ENCODE results near the gene OR10H5. TPM values are rescaled to one million over a fixed set of nuclear protein-coding genes. Genes with fewer than 3 reads are reported as not detected.

OR10H5 gene
- total and polyA plus RNA-seq, 2 of the 13 experiments (the other 11 are each of a cell fraction or from before 2014, with no cell fraction given) = not detected

DNA sequence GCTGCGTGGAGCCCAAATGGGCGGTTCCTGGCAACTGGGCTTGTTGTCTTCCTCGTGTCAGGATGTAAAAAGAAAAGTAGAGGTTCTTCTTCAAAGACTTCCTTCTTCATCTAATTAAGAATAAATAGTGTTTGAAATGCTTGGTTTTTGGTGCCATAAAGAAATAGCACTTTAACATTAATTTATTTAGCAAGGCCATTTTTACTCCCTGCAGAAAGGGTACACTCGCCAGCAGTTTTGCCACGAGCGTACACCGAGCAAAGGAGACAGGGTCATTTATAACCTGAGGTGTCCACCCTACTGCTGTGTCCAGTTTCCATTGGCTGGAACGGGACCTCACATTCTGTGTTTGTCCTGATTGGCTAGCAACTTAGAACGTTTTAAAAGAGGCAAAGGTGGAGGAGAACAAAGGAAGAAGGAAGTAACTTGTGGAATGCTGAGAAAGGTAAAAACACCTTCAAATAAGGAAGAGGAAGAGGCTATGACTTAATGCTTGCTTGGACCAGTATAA, 49.8 kb downstream of the OR10H5 start (continued):
- peak; percentile 33; the same call in 1 of the 2 replicates for TF ChIP-seq AHDC1 (CRISPR knock-in tag; IDR thresholded peaks at IDR 0.05; ENCODE audit: borderline replicate concordance)
- peak; percentile 47; the same call in 1 of the 3 replicates for TF ChIP-seq MXI1 (IDR thresholded peaks at IDR 0.05; ENCODE audit: borderline replicate concordance, low read depth, low read length)
- no peak for TF ChIP-seq CREB1 (IDR thresholded peaks at IDR 0.05)
- peak; percentile 20 for TF ChIP-seq CREB1 (CRISPR knock-in tag; IDR thresholded peaks at IDR 0.05)
- peak in 1 of 2 experiments; percentile 32; a peak in 2 of 4 replicates for TF ChIP-seq POLR2A (IDR thresholded peaks at IDR 0.05; ENCODE audit: insufficient read depth in 1 of 2, low read depth in 2 of 2, low read length in 2 of 2)
- TF ChIP-seq POLR2AphosphoS5 (IDR thresholded peaks at IDR 0.05; ENCODE audit: low read depth, low read length) = peak; percentile 62
- TF ChIP-seq POLR2AphosphoS2 (IDR thresholded peaks at IDR 0.05; ENCODE audit: low read depth, low read length) = no peak

DNA sequence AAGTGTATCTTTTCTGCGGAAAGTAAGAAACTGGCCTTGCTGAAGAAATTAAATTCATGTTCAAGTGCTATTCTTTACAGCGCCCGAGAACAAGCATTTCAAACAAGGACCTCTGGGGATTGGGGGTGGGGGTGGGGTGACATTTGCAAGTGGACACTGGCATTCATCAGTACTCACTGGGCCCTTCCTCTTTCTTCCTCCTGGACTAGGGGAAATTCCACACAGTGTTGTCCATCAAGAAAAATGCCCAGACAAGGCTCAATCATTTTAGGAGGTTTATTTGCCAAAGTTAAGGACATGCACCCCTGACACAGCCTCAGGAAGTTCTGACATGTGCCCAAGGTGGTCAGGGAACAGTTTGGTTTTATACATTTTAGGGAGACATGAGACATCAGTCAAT, 50.9 kb downstream of the OR10H5 start:
- no peaks in the 10 kb centered on the region; a peak in 1 of 5 replicates for H3K27me3 ChIP-seq (ENCODE audit: control insufficient read depth in 1 of 2, insufficient read depth in 2 of 2, low read length in 2 of 2)
- H3K9me3 ChIP-seq (ENCODE audit: low read length) = no peaks in the 10 kb centered on the region
- ATAC-seq (no peak), DNase-seq (ENCODE audit: low spot score) (no peak), FAIRE-seq (no peak)
- no peaks in the 10 kb centered on the region for H3K36me3 ChIP-seq (replicated peaks in 1 of 2; ENCODE audit: control insufficient read depth in 1 of 2, insufficient read depth in 2 of 2, low read length in 2 of 2)
- in situ Hi-C loops (cut with HindIII; ENCODE audit: extremely low pct_ligation_motif_present, low pct_unique_long_range_greater_than_20kb) = no loop called here
- H2AFZ ChIP-seq (ENCODE audit: low read length) = no peak overlapping the region
- ChIA-PET CTCF (ENCODE audit: low intra/inter-chr PET ratio, low total read pairs) (no interaction called here), POLR2A (no interaction called here)
- H3K79me2 ChIP-seq (ENCODE audit: insufficient read depth, low read length) = no peaks in the 10 kb centered on the region
- intact Hi-C loops (cut with micrococcal nuclease; ENCODE audit: unreplicated experiment) = no loop called here
- H3K9ac ChIP-seq (ENCODE audit: insufficient read depth, low read depth, low read length) = no peak overlapping the region
- peaks cover 8% of the 10 kb centered on the region for H3K4me1 ChIP-seq (ENCODE audit: insufficient read depth, low read length)
- no peak overlapping the region for H3K27ac ChIP-seq (ENCODE audit: extremely low read length, insufficient read depth, low read length)
- no peaks in the 10 kb centered on the region for H4K20me1 ChIP-seq (ENCODE audit: insufficient read depth, low read length)
- H3K4me2 ChIP-seq (ENCODE audit: low read depth, low read length) = no peak overlapping the region
- no TSS peak for BruUV-seq (replicated peaks)
- 100% methylated on average over 3 of the region's 3 CpGs for WGBS (ENCODE audit: low lambda C conversion rate)
- no peak overlapping the region for H3K4me3 ChIP-seq (replicated peaks in 1 of 3; ENCODE audit: insufficient read depth in 1 of 3, low read depth in 2 of 3, low read length in 3 of 3)
- TF ChIP-seq RFX5 (IDR thresholded peaks at IDR 0.05; ENCODE audit: low read depth, low read length) (no peak), IKZF4 (CRISPR knock-in tag; IDR thresholded peaks at IDR 0.05; ENCODE audit: borderline replicate concordance, low read depth, not compliant biosample characterization) (no peak), KDM2A (CRISPR knock-in tag; IDR thresholded peaks at IDR 0.05; ENCODE audit: borderline replicate concordance, low read depth) (no peak), KMT2A (CRISPR knock-in tag; IDR thresholded peaks at IDR 0.05) (no peak), NCOA1 (CRISPR knock-in tag; IDR thresholded peaks at IDR 0.05) (no peak), ZBTB20 (CRISPR knock-in tag; IDR thresholded peaks at IDR 0.05; ENCODE audit: borderline replicate concordance, low read depth) (no peak), ZBTB26 (CRISPR knock-in tag; IDR thresholded peaks at IDR 0.05; ENCODE audit: borderline replicate concordance) (no peak), ZNF251 (CRISPR knock-in tag; IDR thresholded peaks at IDR 0.05) (no peak), ZNF678 (CRISPR knock-in tag; IDR thresholded peaks at IDR 0.05) (no peak), KDM6A (CRISPR knock-in tag; IDR thresholded peaks at IDR 0.05; ENCODE audit: low read depth) (no peak)
- TF ChIP-seq, protein P1, sequence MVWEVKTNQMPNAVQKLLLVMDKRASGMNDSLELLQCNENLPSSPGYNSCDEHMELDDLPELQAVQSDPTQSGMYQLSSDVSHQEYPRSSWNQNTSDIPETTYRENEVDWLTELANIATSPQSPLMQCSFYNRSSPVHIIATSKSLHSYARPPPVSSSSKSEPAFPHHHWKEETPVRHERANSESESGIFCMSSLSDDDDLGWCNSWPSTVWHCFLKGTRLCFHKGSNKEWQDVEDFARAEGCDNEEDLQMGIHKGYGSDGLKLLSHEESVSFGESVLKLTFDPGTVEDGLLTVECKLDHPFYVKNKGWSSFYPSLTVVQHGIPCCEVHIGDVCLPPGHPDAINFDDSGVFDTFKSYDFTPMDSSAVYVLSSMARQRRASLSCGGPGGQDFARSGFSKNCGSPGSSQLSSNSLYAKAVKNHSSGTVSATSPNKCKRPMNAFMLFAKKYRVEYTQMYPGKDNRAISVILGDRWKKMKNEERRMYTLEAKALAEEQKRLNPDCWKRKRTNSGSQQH (CRISPR knock-in tag; IDR thresholded peaks at IDR 0.05; ENCODE audit: low read depth) = no peak
